ENCODE measurements around the gene UNC5B. TPM values are rescaled to one million over a fixed set of nuclear protein-coding genes. Genes with fewer than 3 reads are reported as not detected.
A peak's percentile ranks its signal among the peaks of the same experiment; 100 is the strongest.

The UNC5B gene
- total RNA-seq, 6 donors from 2014 or later: 8.4 to 27.7 (median 20.5) TPM

DNA sequence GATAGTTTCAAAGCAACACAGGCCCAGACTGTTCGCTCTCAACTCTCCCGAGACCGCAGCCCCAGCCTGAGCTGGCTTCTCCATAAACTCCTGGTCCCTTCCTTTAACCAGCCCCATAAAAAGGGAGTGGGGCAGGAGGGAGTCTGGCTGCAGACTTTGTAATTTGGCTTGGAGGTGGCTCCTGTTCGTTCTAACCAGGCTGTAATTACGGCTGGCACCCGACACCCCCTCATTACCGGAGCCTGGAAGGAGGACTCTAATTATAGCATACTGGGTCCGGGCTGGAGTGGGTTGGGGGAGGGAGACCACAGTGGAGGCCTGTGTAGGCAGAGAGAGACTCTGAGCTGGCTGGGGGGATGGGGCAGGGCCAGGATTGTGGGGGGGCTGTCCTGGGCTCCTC lies 49.7 kb downstream of the UNC5B start:
- no peaks in the 10 kb centered on the region for H3K27me3 ChIP-seq
- no peaks in the 10 kb centered on the region for H3K36me3 ChIP-seq
- DNase-seq (no peak), ATAC-seq (ENCODE audit: low FRiP score in 2 of 2) (no peak)
- peaks cover 24 to 41% (median 30%) of the 10 kb centered on the region in 4 donors for H3K4me1 ChIP-seq
- H3K9me3 ChIP-seq: no peaks in the 10 kb centered on the region
- WGBS, 2 donors: 94 to 98% methylated on average over 6 to 8 of the region's 8 CpGs
- H3K27ac ChIP-seq: no peak overlapping the region
- H3K4me3 ChIP-seq: no peak overlapping the region
- TF ChIP-seq POLR2AphosphoS5 (IDR thresholded peaks at IDR 0.05) (no peak), EP300 (IDR thresholded peaks at IDR 0.05) (no peak), POLR2A (IDR thresholded peaks at IDR 0.05) (no peak)
- TF ChIP-seq, protein P1, sequence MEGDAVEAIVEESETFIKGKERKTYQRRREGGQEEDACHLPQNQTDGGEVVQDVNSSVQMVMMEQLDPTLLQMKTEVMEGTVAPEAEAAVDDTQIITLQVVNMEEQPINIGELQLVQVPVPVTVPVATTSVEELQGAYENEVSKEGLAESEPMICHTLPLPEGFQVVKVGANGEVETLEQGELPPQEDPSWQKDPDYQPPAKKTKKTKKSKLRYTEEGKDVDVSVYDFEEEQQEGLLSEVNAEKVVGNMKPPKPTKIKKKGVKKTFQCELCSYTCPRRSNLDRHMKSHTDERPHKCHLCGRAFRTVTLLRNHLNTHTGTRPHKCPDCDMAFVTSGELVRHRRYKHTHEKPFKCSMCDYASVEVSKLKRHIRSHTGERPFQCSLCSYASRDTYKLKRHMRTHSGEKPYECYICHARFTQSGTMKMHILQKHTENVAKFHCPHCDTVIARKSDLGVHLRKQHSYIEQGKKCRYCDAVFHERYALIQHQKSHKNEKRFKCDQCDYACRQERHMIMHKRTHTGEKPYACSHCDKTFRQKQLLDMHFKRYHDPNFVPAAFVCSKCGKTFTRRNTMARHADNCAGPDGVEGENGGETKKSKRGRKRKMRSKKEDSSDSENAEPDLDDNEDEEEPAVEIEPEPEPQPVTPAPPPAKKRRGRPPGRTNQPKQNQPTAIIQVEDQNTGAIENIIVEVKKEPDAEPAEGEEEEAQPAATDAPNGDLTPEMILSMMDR (IDR thresholded peaks at IDR 0.05): no peak

DNA sequence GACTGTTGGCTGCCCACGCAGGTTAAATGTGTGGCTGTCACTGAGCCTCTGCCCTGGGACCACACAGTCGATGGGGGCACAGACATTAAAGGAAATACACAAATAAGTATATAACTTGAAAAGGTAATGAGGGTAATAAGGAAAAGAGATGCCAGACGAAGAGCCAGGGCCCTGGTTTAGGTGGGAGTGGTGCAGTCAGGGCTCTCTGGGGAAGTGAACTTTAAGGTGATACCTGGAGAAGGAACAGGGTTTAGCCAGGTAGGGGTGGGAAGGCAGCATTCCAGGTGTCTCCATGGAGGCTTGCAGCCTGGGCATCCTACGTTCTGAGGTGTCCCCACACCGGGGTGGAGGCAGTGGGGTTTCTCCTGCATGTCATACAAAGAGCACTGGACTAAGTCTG lies 50.4 kb downstream of the UNC5B start:
- TF ChIP-seq EP300 (IDR thresholded peaks at IDR 0.05) (no peak), POLR2A (IDR thresholded peaks at IDR 0.05) (no peak), POLR2AphosphoS5 (IDR thresholded peaks at IDR 0.05) (no peak)
- TF ChIP-seq, protein P1 (IDR thresholded peaks at IDR 0.05): no peak
- no peaks in the 10 kb centered on the region for H3K9me3 ChIP-seq
- no peaks in the 10 kb centered on the region for H3K27me3 ChIP-seq
- peaks cover 24 to 41% (median 30%) of the 10 kb centered on the region in 4 donors for H3K4me1 ChIP-seq
- H3K4me3 ChIP-seq: no peak overlapping the region
- 83 to 85% methylated on average over 5 of the region's 5 CpGs for WGBS, 2 donors
- ATAC-seq (ENCODE audit: low FRiP score in 2 of 2) (no peak), DNase-seq (no peak)
- H3K36me3 ChIP-seq: no peaks in the 10 kb centered on the region
- H3K27ac ChIP-seq: peak overlapping the region in 1 of 4 donors; percentile 23

DNA sequence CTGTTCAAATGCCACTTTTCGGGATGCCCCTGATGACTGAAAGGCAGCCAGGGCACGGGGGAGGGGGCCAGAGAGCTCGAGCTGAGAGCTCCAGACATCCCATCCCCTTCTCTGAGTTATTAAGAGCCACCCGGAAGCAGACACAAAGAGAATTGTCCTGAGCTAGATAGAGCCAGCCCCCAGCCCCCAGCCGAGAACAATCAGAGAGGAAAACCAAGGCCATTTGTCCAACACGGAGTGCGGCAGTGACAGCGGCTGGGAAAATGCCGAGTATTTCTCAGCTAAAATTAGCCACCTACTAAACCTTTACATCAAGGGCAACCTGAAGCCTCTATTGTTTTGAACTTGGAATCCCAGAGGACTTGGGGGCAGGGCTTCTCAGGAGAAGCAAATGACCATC lies 51.0 kb downstream of the UNC5B start:
- WGBS, 2 donors: 71 to 81% methylated on average over 6 to 9 of the region's 9 CpGs
- TF ChIP-seq EP300 (IDR thresholded peaks at IDR 0.05): no peak
- no peak for TF ChIP-seq POLR2AphosphoS5 (IDR thresholded peaks at IDR 0.05)
- TF ChIP-seq, protein P1 (IDR thresholded peaks at IDR 0.05): no peak
- TF ChIP-seq POLR2A (IDR thresholded peaks at IDR 0.05): no peak

DNA sequence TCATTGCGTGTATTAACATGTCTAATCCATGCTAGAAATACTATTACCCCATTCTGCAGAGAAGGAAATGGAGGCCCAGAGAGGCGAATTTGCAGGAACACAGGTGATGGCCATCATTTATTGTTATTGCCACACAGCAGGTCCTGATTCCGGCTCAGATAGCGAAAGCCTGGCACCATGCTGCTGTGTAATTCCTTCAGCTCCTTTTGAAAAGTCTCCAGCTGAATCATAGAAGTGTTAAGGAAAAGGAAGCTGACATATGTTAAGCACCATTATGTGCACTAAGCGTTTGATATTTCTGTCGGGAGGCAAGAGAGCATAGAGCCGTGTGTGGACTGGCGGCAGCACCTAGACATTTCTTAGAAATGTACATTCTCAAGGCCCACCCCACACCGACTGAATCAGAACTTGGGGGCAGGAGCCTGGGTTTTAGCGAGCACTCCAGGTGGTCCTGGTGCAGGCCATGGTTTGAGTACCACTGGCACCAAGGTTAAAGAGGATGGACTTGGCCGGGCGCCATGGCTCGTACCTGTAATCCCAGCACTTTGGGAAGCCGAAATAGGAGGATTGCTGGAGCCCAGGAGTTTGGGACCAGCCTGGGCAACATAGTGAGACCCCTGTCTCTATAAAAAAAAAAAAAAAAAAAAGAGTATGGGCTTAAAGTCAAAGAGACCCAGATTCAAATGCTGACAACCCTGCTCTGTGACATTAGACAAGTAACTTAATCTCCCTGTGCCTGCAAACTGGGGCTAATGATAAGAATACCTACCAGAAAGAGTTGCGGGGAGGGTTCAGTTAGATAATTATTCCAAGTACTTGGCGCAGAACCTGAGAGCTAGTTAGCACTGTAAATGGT lies 52.2 kb downstream of the UNC5B start:
- no peaks in the 10 kb centered on the region for H3K9me3 ChIP-seq
- H3K4me3 ChIP-seq: no peak overlapping the region
- H3K27ac ChIP-seq: no peak overlapping the region
- DNase-seq: no peak
- no peaks in the 10 kb centered on the region for H3K27me3 ChIP-seq
- TF ChIP-seq POLR2AphosphoS5 (IDR thresholded peaks at IDR 0.05) (no peak), POLR2A (IDR thresholded peaks at IDR 0.05) (no peak), EP300 (IDR thresholded peaks at IDR 0.05) (no peak)
- TF ChIP-seq, protein P1 (IDR thresholded peaks at IDR 0.05): no peak
- H3K36me3 ChIP-seq: no peaks in the 10 kb centered on the region
- 74 to 81% methylated on average over 16 of the region's 16 CpGs for WGBS, 2 donors
- H3K4me1 ChIP-seq: peaks cover 27 to 40% (median 29%) of the 10 kb centered on the region in 4 donors
- ATAC-seq (ENCODE audit: low FRiP score in 2 of 2): no peak

More for the DNA sequence above, 51.0 kb downstream of the UNC5B start:
- H3K4me3 ChIP-seq: no peak overlapping the region
- no peaks in the 10 kb centered on the region for H3K36me3 ChIP-seq
- H3K4me1 ChIP-seq: peaks cover 24 to 41% (median 30%) of the 10 kb centered on the region in 4 donors
- no peak for ATAC-seq (ENCODE audit: low FRiP score in 2 of 2)
- no peaks in the 10 kb centered on the region for H3K27me3 ChIP-seq
- DNase-seq: no peak
- peak overlapping the region in 1 of 4 donors; percentile 23 for H3K27ac ChIP-seq
- H3K9me3 ChIP-seq: no peaks in the 10 kb centered on the region

Data from upper lobe of left lung (tissue), 6 donors.